Measurements from ENCODE around the gene CLMN.

DNA sequence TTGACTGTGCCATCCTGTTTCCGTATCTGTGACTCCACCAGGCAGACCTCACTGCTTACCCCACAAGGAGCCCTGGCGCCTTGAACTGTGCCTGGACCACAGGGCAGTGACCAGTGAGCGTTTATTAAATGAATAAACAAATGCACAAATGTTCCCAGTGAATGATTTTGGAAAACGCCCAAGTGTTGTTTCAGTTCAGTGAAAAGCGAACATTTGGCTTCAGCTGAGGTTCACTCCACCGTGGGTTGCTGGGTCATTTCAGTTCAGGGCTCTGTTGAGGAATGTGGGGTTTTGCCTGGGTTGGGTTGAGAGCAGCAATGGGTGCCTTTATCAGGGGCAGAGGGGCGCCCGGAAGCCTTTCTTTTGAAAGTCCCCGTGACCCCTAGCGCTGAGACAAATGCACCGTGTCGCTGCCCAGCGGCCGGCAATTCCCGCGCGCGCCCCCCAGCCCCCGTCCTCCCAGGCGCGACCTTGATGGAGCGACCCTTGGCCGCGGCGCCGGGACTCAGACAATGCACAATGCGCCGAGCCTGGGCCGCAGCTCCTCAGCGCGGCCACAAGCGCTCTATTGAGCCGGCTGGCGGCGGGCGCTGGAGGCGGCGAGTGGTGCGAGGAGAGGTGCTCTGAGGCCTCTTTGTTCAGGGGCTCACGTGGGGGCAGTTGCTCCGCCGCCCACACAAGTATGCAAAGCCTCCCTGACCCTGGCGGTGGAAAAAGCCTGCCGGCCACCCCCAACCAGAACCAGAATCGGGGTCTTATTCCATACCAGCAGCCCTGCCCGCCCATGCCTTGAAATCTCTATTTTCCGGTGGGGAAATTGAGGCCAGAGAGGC, 40.5 kb upstream of the CLMN start:
- TF ChIP-seq, protein P1, sequence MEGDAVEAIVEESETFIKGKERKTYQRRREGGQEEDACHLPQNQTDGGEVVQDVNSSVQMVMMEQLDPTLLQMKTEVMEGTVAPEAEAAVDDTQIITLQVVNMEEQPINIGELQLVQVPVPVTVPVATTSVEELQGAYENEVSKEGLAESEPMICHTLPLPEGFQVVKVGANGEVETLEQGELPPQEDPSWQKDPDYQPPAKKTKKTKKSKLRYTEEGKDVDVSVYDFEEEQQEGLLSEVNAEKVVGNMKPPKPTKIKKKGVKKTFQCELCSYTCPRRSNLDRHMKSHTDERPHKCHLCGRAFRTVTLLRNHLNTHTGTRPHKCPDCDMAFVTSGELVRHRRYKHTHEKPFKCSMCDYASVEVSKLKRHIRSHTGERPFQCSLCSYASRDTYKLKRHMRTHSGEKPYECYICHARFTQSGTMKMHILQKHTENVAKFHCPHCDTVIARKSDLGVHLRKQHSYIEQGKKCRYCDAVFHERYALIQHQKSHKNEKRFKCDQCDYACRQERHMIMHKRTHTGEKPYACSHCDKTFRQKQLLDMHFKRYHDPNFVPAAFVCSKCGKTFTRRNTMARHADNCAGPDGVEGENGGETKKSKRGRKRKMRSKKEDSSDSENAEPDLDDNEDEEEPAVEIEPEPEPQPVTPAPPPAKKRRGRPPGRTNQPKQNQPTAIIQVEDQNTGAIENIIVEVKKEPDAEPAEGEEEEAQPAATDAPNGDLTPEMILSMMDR (IDR thresholded peaks at IDR 0.05), result no peak
- TF ChIP-seq POLR2AphosphoS5 (IDR thresholded peaks at IDR 0.05; ENCODE audit: insufficient read depth in 1 of 2, low read depth in 1 of 2), result no peak
- no peak for TF ChIP-seq POLR2A (IDR thresholded peaks at IDR 0.05)

Data from vagina (tissue), 2 donors.